ENCODE results near the gene SMYD3.

GRCh38 chr1:245880754-245881403 lies 626.2 kb downstream of the SMYD3 start:
- TF ChIP-seq CTCF (conservative IDR thresholded peaks at IDR 0.05), result no peak
- no peak for TF ChIP-seq ZFX (IDR thresholded peaks at IDR 0.05)

All from C4-2B (cell line).